ENCODE measurements around the gene CHKA.
A peak's percentile ranks its signal among the peaks of the same experiment; 100 is the strongest.

DNA sequence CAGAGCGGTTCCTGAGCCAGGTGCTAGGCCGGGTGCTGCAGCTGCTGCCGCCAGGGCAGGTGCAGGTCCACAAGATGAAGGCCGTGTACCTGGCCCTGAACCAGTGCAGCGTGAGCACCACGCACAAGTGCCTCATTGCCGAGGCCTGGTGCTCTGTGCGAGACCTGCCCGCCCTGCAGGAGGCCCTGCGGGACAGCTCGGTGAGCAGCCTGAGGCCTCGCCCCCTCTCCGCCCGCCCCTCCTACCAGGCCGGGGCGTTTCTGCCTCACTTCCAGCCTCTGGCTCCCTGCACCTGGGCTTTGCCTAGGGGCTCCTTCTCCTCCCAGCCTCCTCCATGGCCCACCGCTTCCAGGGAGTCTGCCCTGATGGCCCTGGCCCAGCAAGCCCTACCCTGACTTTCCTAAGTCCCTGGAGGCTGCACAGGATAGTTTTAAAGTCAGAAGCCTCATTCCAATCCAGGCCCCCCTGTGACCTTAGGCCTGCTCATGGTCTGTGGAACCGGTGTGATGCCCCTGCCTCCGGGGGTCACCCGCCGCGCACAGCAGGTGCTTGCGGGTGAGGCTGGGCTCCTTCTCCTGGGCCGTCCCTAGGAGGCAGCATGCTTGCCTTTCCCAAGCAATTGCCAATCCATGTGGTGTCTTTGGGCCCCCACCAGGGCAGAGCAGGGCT lies 76.9 kb downstream of the CHKA start:
- TF ChIP-seq, protein P1, sequence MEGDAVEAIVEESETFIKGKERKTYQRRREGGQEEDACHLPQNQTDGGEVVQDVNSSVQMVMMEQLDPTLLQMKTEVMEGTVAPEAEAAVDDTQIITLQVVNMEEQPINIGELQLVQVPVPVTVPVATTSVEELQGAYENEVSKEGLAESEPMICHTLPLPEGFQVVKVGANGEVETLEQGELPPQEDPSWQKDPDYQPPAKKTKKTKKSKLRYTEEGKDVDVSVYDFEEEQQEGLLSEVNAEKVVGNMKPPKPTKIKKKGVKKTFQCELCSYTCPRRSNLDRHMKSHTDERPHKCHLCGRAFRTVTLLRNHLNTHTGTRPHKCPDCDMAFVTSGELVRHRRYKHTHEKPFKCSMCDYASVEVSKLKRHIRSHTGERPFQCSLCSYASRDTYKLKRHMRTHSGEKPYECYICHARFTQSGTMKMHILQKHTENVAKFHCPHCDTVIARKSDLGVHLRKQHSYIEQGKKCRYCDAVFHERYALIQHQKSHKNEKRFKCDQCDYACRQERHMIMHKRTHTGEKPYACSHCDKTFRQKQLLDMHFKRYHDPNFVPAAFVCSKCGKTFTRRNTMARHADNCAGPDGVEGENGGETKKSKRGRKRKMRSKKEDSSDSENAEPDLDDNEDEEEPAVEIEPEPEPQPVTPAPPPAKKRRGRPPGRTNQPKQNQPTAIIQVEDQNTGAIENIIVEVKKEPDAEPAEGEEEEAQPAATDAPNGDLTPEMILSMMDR (IDR thresholded peaks at IDR 0.05; ENCODE audit: control extremely low read depth in 1 of 3, insufficient read depth in 1 of 3, low read depth in 1 of 3, low read length in 3 of 3) = peak in 2 of 3 experiments; percentile 13 to 16; a peak in 2 of 4 replicates
- TF ChIP-seq EZH2 (IDR thresholded peaks at IDR 0.05; ENCODE audit: low read depth, low read length, severe bottlenecking) = no peak

Data from H1 (cell line).